Liver (tissue), 9 donors: Measurements from ENCODE around the gene PIP4K2A. TPM values are rescaled to one million over a fixed set of nuclear protein-coding genes. Genes with fewer than 3 reads are reported as not detected.
A peak's percentile ranks its signal among the peaks of the same experiment; 100 is the strongest.

Source experiments
- DNase-seq: peaks from one replicate; pipeline ENCODE4 v3.0.0-alpha.2; 2017; ENCODE audit warnings: low spot score
- H3K27ac ChIP-seq, 2 donors: one replicate each; pipeline ENCODE4 v1.7.0; 2013; ENCODE audit warnings: inconsistent platforms in 2 of 2, low read length in 2 of 2, control low read depth in 1 of 2, low read depth in 1 of 2, mild to moderate bottlenecking in 1 of 2
- H3K27me3 ChIP-seq, 4 donors: one replicate each; pipeline versions ENCODE4 v1.6.1 to v1.7.0; 2013; ENCODE audit warnings: low read length in 3 of 4, inconsistent platforms in 1 of 4, mild to moderate bottlenecking in 1 of 4, moderate library complexity in 1 of 4; ENCODE audit not compliant: control insufficient read depth in 4 of 4, insufficient read depth in 4 of 4
- H3K36me3 ChIP-seq, 4 donors: one replicate each; pipeline versions ENCODE4 v1.6.1 to v1.7.0; 2013; ENCODE audit warnings: low read length in 3 of 4, mild to moderate bottlenecking in 3 of 4, low read depth in 1 of 4, moderate library complexity in 1 of 4; ENCODE audit not compliant: control insufficient read depth in 4 of 4, insufficient read depth in 3 of 4
- H3K4me1 ChIP-seq, 4 donors: one replicate each; pipeline versions ENCODE4 v1.6.1 to v1.7.0; 2013; ENCODE audit warnings: low read length in 3 of 4, mild to moderate bottlenecking in 3 of 4, moderate library complexity in 1 of 4; ENCODE audit not compliant: control insufficient read depth in 4 of 4, insufficient read depth in 4 of 4
- H3K4me3 ChIP-seq, 3 donors: one replicate each; pipeline versions ENCODE4 v1.6.1 to v1.7.0; 2013; ENCODE audit warnings: low read length in 3 of 3, control low read depth in 1 of 3, low read depth in 1 of 3, mild to moderate bottlenecking in 1 of 3
- H3K9ac ChIP-seq, 2 donors: one replicate each; pipeline ENCODE4 v1.7.0; 2013; ENCODE audit warnings: low read length in 2 of 2, mild to moderate bottlenecking in 2 of 2, moderate library complexity in 2 of 2, control low read depth in 1 of 2, low read depth in 1 of 2
- H3K9me3 ChIP-seq, 4 donors: one replicate each; pipeline versions ENCODE4 v1.6.1 to v1.7.0; 2013; ENCODE audit warnings: low read length in 3 of 4; ENCODE audit not compliant: control insufficient read depth in 4 of 4
- ATF3 ChIP-seq: IDR thresholded peaks from 2 replicates; pipeline ENCODE4 v1.6.1; 2016; ENCODE audit warnings: antibody characterized with exemption
- CTCF ChIP-seq: fragments of 150-350 bp; IDR thresholded peaks from 2 replicates; pipeline ENCODE4 v1.5.1; 2017; ENCODE audit warnings: improper control_type of control experiment, low read depth, low read length; ENCODE audit not compliant: missing input control
- EGR1 ChIP-seq, 2 donors: IDR thresholded peaks; 2 replicates each; pipeline ENCODE4 v1.6.1; 2016 to 2018; ENCODE audit warnings: antibody characterized with exemption in 2 of 2, low read depth in 2 of 2
- FOXA1 ChIP-seq: IDR thresholded peaks from 2 replicates; pipeline ENCODE4 v1.6.1; 2016; ENCODE audit warnings: antibody characterized with exemption
- FOXA2 ChIP-seq: IDR thresholded peaks from 2 replicates; pipeline ENCODE4 v1.6.1; 2016; ENCODE audit warnings: antibody characterized with exemption
- GABPA ChIP-seq, 2 donors: IDR thresholded peaks in 1 of 2; conservative IDR thresholded peaks in 1 of 2; 2 replicates each; pipeline ENCODE4 v1.6.1; 2016; ENCODE audit warnings: antibody characterized with exemption in 2 of 2, mild to moderate bottlenecking in 1 of 2, moderate library complexity in 1 of 2
- HNF4A ChIP-seq, 2 donors: conservative IDR thresholded peaks; 2 replicates each; pipeline ENCODE4 v1.6.1; 2016; ENCODE audit warnings: antibody characterized with exemption in 2 of 2, mild to moderate bottlenecking in 2 of 2
- HNF4G ChIP-seq: IDR thresholded peaks from 2 replicates; pipeline ENCODE4 v1.6.1; 2016; ENCODE audit warnings: antibody characterized with exemption
- JUND ChIP-seq, 2 donors: IDR thresholded peaks; 2 replicates each; pipeline ENCODE4 v1.6.1; 2016; ENCODE audit warnings: antibody characterized with exemption in 2 of 2
- MAX ChIP-seq: IDR thresholded peaks from 2 replicates; pipeline ENCODE4 v1.6.1; 2016; ENCODE audit warnings: antibody characterized with exemption
- NR2F2 ChIP-seq: IDR thresholded peaks from 2 replicates; pipeline ENCODE4 v1.6.1; 2016; ENCODE audit warnings: antibody characterized with exemption
- RAD21 ChIP-seq, 2 donors: IDR thresholded peaks; 2 replicates each; pipeline ENCODE4 v1.6.1; 2016; ENCODE audit warnings: antibody characterized with exemption in 2 of 2, mild to moderate bottlenecking in 2 of 2
- SP1 ChIP-seq: IDR thresholded peaks from 2 replicates; pipeline ENCODE4 v1.6.1; 2018; ENCODE audit warnings: antibody characterized with exemption, mild to moderate bottlenecking
- TAF1 ChIP-seq: conservative IDR thresholded peaks from 2 replicates; pipeline ENCODE4 v1.6.1; 2016; ENCODE audit warnings: antibody characterized with exemption, mild to moderate bottlenecking
- YY1 ChIP-seq: IDR thresholded peaks from 2 replicates; pipeline ENCODE4 v1.6.1; 2016; ENCODE audit warnings: antibody characterized with exemption, mild to moderate bottlenecking
- ZBTB33 ChIP-seq: IDR thresholded peaks from 2 replicates; pipeline ENCODE4 v1.6.1; 2016; ENCODE audit warnings: antibody characterized with exemption
- WGBS: extraction: QIAGEN DNeasy Blood & Tissue Kit; methylation state at CpG from one replicate; pipeline ENCODE4 v1.1.7; 2013; 5-methylcytosine and 5-hydroxymethylcytosine counted together
- polyA plus RNA-seq, 2 donors: library from polyadenylated mRNA; stranded (reverse) in 1 of 2; unstranded in 1 of 2; fragments of 200-250 nt in 1 of 2; fragments of >200 nt in 1 of 2; fragmentation: Nextera tagmentation in 1 of 2; extraction: Ambion mirVana in 1 of 2; gene quantifications; one replicate each; pipeline versions ENCODE4 v1.2.1 to v1.2.3, GENCODE V29; 2013 to 2015
- total RNA-seq, 2 donors: library from RNA; depleted of rRNA; stranded (reverse); fragments of >200 nt; gene quantifications; one replicate each; pipeline ENCODE4 v1.2.3, GENCODE V29; 2014
- TF ChIP-seq, protein P1 (sequence below): IDR thresholded peaks from 2 replicates; pipeline ENCODE4 v1.6.1; 2016; ENCODE audit warnings: antibody characterized with exemption, mild to moderate bottlenecking
- donor health status: healthy.
- donor health status: healthy.
- donor health status: healthy.
- donor health status: healthy.
- donor health status: healthy.

Gene PIP4K2A
- total and polyA plus RNA-seq, 4 donors, result 6.4 to 53.7 (median 8.6) TPM

- no peak overlapping the region for H3K27ac ChIP-seq
- H3K9ac ChIP-seq, result no peak overlapping the region
- 90% methylated on average over 5 of the region's 5 CpGs for WGBS
- H3K9me3 ChIP-seq, result no peaks in the 10 kb centered on the region
- H3K27me3 ChIP-seq, result no peaks in the 10 kb centered on the region
- DNase-seq, result no peak
- no peak for TF ChIP-seq EGR1 (IDR thresholded peaks at IDR 0.05; ENCODE audit: low read depth in 2 of 2)
- TF ChIP-seq FOXA1, result no peak
- TF ChIP-seq GABPA (IDR thresholded peaks at IDR 0.05 in 1 of 2, conservative IDR thresholded peaks at IDR 0.05 in 1 of 2), result no peak
- no peak for TF ChIP-seq YY1
- no peak for TF ChIP-seq CTCF
- no peak for TF ChIP-seq FOXA2
- no peak for TF ChIP-seq MAX
- TF ChIP-seq, protein P1, sequence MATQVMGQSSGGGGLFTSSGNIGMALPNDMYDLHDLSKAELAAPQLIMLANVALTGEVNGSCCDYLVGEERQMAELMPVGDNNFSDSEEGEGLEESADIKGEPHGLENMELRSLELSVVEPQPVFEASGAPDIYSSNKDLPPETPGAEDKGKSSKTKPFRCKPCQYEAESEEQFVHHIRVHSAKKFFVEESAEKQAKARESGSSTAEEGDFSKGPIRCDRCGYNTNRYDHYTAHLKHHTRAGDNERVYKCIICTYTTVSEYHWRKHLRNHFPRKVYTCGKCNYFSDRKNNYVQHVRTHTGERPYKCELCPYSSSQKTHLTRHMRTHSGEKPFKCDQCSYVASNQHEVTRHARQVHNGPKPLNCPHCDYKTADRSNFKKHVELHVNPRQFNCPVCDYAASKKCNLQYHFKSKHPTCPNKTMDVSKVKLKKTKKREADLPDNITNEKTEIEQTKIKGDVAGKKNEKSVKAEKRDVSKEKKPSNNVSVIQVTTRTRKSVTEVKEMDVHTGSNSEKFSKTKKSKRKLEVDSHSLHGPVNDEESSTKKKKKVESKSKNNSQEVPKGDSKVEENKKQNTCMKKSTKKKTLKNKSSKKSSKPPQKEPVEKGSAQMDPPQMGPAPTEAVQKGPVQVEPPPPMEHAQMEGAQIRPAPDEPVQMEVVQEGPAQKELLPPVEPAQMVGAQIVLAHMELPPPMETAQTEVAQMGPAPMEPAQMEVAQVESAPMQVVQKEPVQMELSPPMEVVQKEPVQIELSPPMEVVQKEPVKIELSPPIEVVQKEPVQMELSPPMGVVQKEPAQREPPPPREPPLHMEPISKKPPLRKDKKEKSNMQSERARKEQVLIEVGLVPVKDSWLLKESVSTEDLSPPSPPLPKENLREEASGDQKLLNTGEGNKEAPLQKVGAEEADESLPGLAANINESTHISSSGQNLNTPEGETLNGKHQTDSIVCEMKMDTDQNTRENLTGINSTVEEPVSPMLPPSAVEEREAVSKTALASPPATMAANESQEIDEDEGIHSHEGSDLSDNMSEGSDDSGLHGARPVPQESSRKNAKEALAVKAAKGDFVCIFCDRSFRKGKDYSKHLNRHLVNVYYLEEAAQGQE, result no peak
- no peak for TF ChIP-seq JUND (IDR thresholded peaks at IDR 0.05)
- TF ChIP-seq RAD21 (IDR thresholded peaks at IDR 0.05), result no peak
- no peak for TF ChIP-seq HNF4A (conservative IDR thresholded peaks at IDR 0.05)
- TF ChIP-seq TAF1, result no peak
- no peak for TF ChIP-seq HNF4G
- TF ChIP-seq NR2F2, result no peak
- no peak for TF ChIP-seq SP1
- no peak for TF ChIP-seq ZBTB33
- TF ChIP-seq ATF3, result no peak
- H3K4me3 ChIP-seq, result no peak overlapping the region
- peaks cover 0 to 13% (median 0%) of the 10 kb centered on the region in 4 donors for H3K4me1 ChIP-seq
- no peaks in the 10 kb centered on the region for H3K36me3 ChIP-seq
Measured at GRCh38 chr10:22628309-22628708, 86.1 kb downstream of the PIP4K2A start.

DNA sequence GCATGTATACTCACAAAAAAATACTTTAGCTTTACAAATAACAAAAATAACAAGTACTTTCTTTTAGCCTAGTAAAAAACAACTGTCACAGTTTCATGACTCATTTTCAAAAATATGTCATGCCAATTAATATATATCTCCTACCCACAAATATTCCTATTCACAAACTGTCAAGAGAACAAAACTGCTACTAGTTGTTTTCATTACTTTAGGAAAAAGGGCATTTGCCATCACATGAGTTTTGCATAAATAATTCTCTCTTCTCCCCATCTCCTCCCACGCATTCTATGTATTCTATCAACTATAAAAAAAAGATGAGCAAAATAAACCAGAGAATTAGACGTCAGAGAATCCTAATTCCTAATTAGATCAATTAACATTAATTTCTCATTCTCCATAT is 87.6 kb downstream of the PIP4K2A start:
- Histone ChIP-seq H3K9ac (no peak overlapping the region), H3K9me3 (no peaks in the 10 kb centered on the region), H3K4me1 (peaks cover 0 to 13% (median 0%) of the 10 kb centered on the region in 4 donors), H3K27me3 (no peaks in the 10 kb centered on the region), H3K27ac (peak overlapping the region in 1 of 2 donors; percentile 20), H3K4me3 (no peak overlapping the region), H3K36me3 (no peaks in the 10 kb centered on the region)
- DNase-seq, result no peak
- 83% methylated on average over 2 of the region's 2 CpGs for WGBS
- TF ChIP-seq FOXA2 (no peak), CTCF (no peak), MAX (no peak)
